HG03432 (cell line): Measurements from ENCODE around the gene SPARCL1.
"Not testable (repeated sequence)": the region's sequence is repeated elsewhere in the genome, so short reads cannot be mapped to it uniquely, and the experiment has no call there.

Source experiments
- ATAC-seq: cut with Tn5 transposase; IDR thresholded peaks from one replicate; pipeline ENCODE4 v1.9.1; 2021; ENCODE audit warnings: mild to moderate bottlenecking, moderate library complexity; ENCODE audit not compliant: unreplicated experiment

The SPARCL1 gene

GRCh38 chr4:87502580-87503238 lies 26.5 kb downstream of the SPARCL1 start:
- ATAC-seq = no peak

GRCh38 chr4:87500092-87500462 lies 29.1 kb downstream of the SPARCL1 start:
- peak; percentile 60 for ATAC-seq

GRCh38 chr4:87499403-87500091 lies 29.6 kb downstream of the SPARCL1 start:
- peak; percentile 86 for ATAC-seq

- peak; percentile 76 for ATAC-seq
These were observed 30.7 kb downstream of the SPARCL1 start for GRCh38 chr4:87498446-87498900.

- ATAC-seq = no peak
These were observed 31.6 kb downstream of the SPARCL1 start for GRCh38 chr4:87497578-87497977.

GRCh38 chr4:87497159-87497558 lies 32.0 kb downstream of the SPARCL1 start:
- no peak for ATAC-seq

GRCh38 chr4:87493115-87493514 lies 36.1 kb downstream of the SPARCL1 start:
- ATAC-seq = no peak

GRCh38 chr4:87491851-87492250 lies 37.3 kb downstream of the SPARCL1 start:
- ATAC-seq = not testable (repeated sequence)

GRCh38 chr4:87491436-87491835 lies 37.7 kb downstream of the SPARCL1 start:
- no peak for ATAC-seq

- no peak for ATAC-seq
These were observed 38.4 kb downstream of the SPARCL1 start for GRCh38 chr4:87490664-87491369.

GRCh38 chr4:87489678-87490077 lies 39.5 kb downstream of the SPARCL1 start:
- no peak for ATAC-seq

GRCh38 chr4:87488666-87489065 lies 40.5 kb downstream of the SPARCL1 start:
- not testable (repeated sequence) for ATAC-seq

- not testable (repeated sequence) for ATAC-seq
These were observed 45.9 kb downstream of the SPARCL1 start for GRCh38 chr4:87483247-87483646.

GRCh38 chr4:87481377-87481776 lies 47.8 kb downstream of the SPARCL1 start:
- ATAC-seq = no peak

GRCh38 chr4:87478732-87479250 lies 50.4 kb downstream of the SPARCL1 start:
- ATAC-seq = no peak

- no peak for ATAC-seq
These were observed 52.2 kb downstream of the SPARCL1 start for GRCh38 chr4:87476934-87477333.

- no peak for ATAC-seq
These were observed 59.8 kb downstream of the SPARCL1 start for GRCh38 chr4:87469390-87469789.

- ATAC-seq = peak; percentile 69
These were observed 63.3 kb downstream of the SPARCL1 start for GRCh38 chr4:87465739-87466366.

GRCh38 chr4:87462102-87462501 lies 67.1 kb downstream of the SPARCL1 start:
- no peak for ATAC-seq

- ATAC-seq = no peak
These were observed 67.9 kb downstream of the SPARCL1 start for GRCh38 chr4:87461281-87461700.

GRCh38 chr4:87458913-87459312 lies 70.3 kb downstream of the SPARCL1 start:
- ATAC-seq = no peak
